ENCODE measurements around the gene RHCG.

- TF ChIP-seq, protein P1, sequence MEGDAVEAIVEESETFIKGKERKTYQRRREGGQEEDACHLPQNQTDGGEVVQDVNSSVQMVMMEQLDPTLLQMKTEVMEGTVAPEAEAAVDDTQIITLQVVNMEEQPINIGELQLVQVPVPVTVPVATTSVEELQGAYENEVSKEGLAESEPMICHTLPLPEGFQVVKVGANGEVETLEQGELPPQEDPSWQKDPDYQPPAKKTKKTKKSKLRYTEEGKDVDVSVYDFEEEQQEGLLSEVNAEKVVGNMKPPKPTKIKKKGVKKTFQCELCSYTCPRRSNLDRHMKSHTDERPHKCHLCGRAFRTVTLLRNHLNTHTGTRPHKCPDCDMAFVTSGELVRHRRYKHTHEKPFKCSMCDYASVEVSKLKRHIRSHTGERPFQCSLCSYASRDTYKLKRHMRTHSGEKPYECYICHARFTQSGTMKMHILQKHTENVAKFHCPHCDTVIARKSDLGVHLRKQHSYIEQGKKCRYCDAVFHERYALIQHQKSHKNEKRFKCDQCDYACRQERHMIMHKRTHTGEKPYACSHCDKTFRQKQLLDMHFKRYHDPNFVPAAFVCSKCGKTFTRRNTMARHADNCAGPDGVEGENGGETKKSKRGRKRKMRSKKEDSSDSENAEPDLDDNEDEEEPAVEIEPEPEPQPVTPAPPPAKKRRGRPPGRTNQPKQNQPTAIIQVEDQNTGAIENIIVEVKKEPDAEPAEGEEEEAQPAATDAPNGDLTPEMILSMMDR (conservative IDR thresholded peaks at IDR 0.05 in 1 of 2, IDR thresholded peaks at IDR 0.05 in 1 of 2; ENCODE audit: low read depth in 1 of 2, low read length in 2 of 2) = no peak
- TF ChIP-seq EZH2 (IDR thresholded peaks at IDR 0.05; ENCODE audit: low read length, missing control alignments) = no peak
These were observed 26.7 kb upstream of the RHCG start for GRCh38 chr15:89523101-89523500.
